H9 (cell line): ENCODE measurements around the gene KIF23. TPM values are rescaled to one million over a fixed set of nuclear protein-coding genes. Genes with fewer than 3 reads are reported as not detected.

Experiments
- DNase-seq: peaks from one replicate; pipeline ENCODE4 v3.0.0-alpha.2; 2017
- H2AFZ ChIP-seq: one replicate; pipeline ENCODE4 v1.6.1; 2013; ENCODE audit warnings: mild to moderate bottlenecking, low read length, control low read depth, moderate library complexity
- H2AK5ac ChIP-seq: 2 replicates; pipeline ENCODE4 v1.6.1; 2013; ENCODE audit warnings: low read length, control low read depth, mixed read lengths; ENCODE audit not compliant: insufficient read length
- H2BK120ac ChIP-seq: one replicate; pipeline ENCODE4 v1.6.1; 2013; ENCODE audit warnings: low read depth, mild to moderate bottlenecking, low read length, control low read depth, inconsistent platforms; ENCODE audit not compliant: poor library complexity, severe bottlenecking
- H2BK12ac ChIP-seq: 2 replicates; pipeline ENCODE4 v1.6.1; 2013; ENCODE audit warnings: low read length, control low read depth, mixed read lengths, low read depth; ENCODE audit not compliant: insufficient read length
- H2BK15ac ChIP-seq: 2 replicates; pipeline ENCODE4 v1.6.1; 2013; ENCODE audit warnings: low read depth, low read length, control low read depth
- H2BK20ac ChIP-seq: one replicate; pipeline ENCODE4 v1.6.1; 2013; ENCODE audit warnings: low read depth, mild to moderate bottlenecking, low read length, control low read depth, inconsistent platforms; ENCODE audit not compliant: poor library complexity, severe bottlenecking
- H2BK5ac ChIP-seq: 2 replicates; pipeline ENCODE4 v1.6.1; 2013; ENCODE audit warnings: low read length, control low read depth, mixed read lengths; ENCODE audit not compliant: insufficient read length
- H3K14ac ChIP-seq: 2 replicates; pipeline ENCODE4 v1.6.1; 2013; ENCODE audit warnings: low read length, control low read depth; ENCODE audit not compliant: insufficient read depth
- H3K18ac ChIP-seq: 2 replicates; pipeline ENCODE4 v1.6.1; 2013; ENCODE audit warnings: low read depth, mild to moderate bottlenecking, mixed read lengths, low read length, control low read depth; ENCODE audit not compliant: insufficient read length
- H3K23ac ChIP-seq: 2 replicates; pipeline ENCODE4 v1.6.1; 2013; ENCODE audit warnings: low read length, control low read depth, mixed read lengths, low read depth; ENCODE audit not compliant: insufficient read length
- H3K23me2 ChIP-seq: 2 replicates; pipeline ENCODE4 v1.6.1; 2013; ENCODE audit warnings: low read depth, mild to moderate bottlenecking, mixed read lengths, low read length, control low read depth; ENCODE audit not compliant: insufficient read length, poor library complexity, severe bottlenecking
- H3K27ac ChIP-seq: 2 replicates; pipeline ENCODE4 v1.5.1; 2013; ENCODE audit warnings: low read length, control low read depth, mixed read lengths, low read depth; ENCODE audit not compliant: insufficient read length
- H3K27me3 ChIP-seq: 2 replicates; pipeline ENCODE4 v1.6.1; 2013; ENCODE audit warnings: low read length, control low read depth, inconsistent platforms; ENCODE audit not compliant: insufficient read depth
- H3K4ac ChIP-seq: 2 replicates; pipeline ENCODE4 v1.6.1; 2013; ENCODE audit warnings: low read depth, mild to moderate bottlenecking, control low read depth, inconsistent platforms, low read length, moderate library complexity
- H3K4me1 ChIP-seq: 2 replicates; pipeline ENCODE4 v1.6.1; 2013; ENCODE audit warnings: low read length, control low read depth, inconsistent platforms; ENCODE audit not compliant: insufficient read depth
- H3K4me2 ChIP-seq: 2 replicates; pipeline ENCODE4 v1.6.1; 2013; ENCODE audit warnings: low read length, control low read depth, mixed read lengths; ENCODE audit not compliant: insufficient read length, insufficient read depth
- H3K56ac ChIP-seq: 2 replicates; pipeline ENCODE4 v1.6.1; 2013; ENCODE audit warnings: low read depth, mild to moderate bottlenecking, mixed read lengths, low read length, control low read depth; ENCODE audit not compliant: insufficient read length
- H3K79me1 ChIP-seq: 2 replicates; pipeline ENCODE4 v1.6.1; 2013; ENCODE audit warnings: low read depth, mild to moderate bottlenecking, moderate library complexity, low read length, control low read depth, inconsistent platforms; ENCODE audit not compliant: insufficient read depth, poor library complexity, severe bottlenecking
- H3K79me2 ChIP-seq: 2 replicates; pipeline ENCODE4 v1.6.1; 2013; ENCODE audit warnings: low read length, control low read depth, inconsistent platforms; ENCODE audit not compliant: insufficient read depth
- H3K9ac ChIP-seq: 2 replicates; pipeline ENCODE4 v1.6.1; 2013; ENCODE audit warnings: low read length, control low read depth, mixed read lengths; ENCODE audit not compliant: insufficient read length; ENCODE audit errors: extremely low read depth
- H3K9me3 ChIP-seq: one replicate; pipeline ENCODE4 v1.6.1; 2013; ENCODE audit warnings: low read depth, low read length, inconsistent platforms; ENCODE audit not compliant: control insufficient read depth
- H3T11ph ChIP-seq: one replicate; pipeline ENCODE4 v1.6.1; 2013; ENCODE audit warnings: mild to moderate bottlenecking, low read length, control low read depth, inconsistent platforms
- H4K20me1 ChIP-seq: one replicate; pipeline ENCODE4 v1.6.1; 2013; ENCODE audit not compliant: control insufficient read depth, insufficient read length, insufficient read depth
- H4K5ac ChIP-seq: 2 replicates; pipeline ENCODE4 v1.6.1; 2013; ENCODE audit warnings: low read depth, mild to moderate bottlenecking, mixed read lengths, low read length, control low read depth; ENCODE audit not compliant: insufficient read length
- H4K8ac ChIP-seq: replicated peaks from 2 replicates; pipeline ENCODE4 v1.6.1; 2013; ENCODE audit warnings: low read length, control low read depth, mixed read lengths, low read depth; ENCODE audit not compliant: insufficient read length
- H4K91ac ChIP-seq: 2 replicates; pipeline ENCODE4 v1.6.1; 2013; ENCODE audit warnings: low read depth, mild to moderate bottlenecking, moderate library complexity, mixed read lengths, low read length, control low read depth; ENCODE audit not compliant: insufficient read length
- H3K27ac Mint-ChIP-seq, 3 experiments: 2 replicates in 2 of 3; 3 replicates in 1 of 3; pipeline ENCODE4 v1.8.0; 2020 to 2021; ENCODE audit warnings: mixed read lengths in 3 of 3, mild to moderate bottlenecking in 1 of 3, moderate library complexity in 1 of 3
- H3K27me3 Mint-ChIP-seq: 2 replicates; pipeline ENCODE4 v1.8.0; 2021; ENCODE audit warnings: low read depth, mild to moderate bottlenecking, moderate library complexity, mixed read lengths
- H3K36me3 Mint-ChIP-seq, 3 experiments: 2 replicates in 2 of 3; 3 replicates in 1 of 3; pipeline ENCODE4 v1.8.0; 2020 to 2021; ENCODE audit warnings: low read depth in 3 of 3, mixed read lengths in 3 of 3; ENCODE audit not compliant: insufficient read depth in 1 of 3
- H3K4me1 Mint-ChIP-seq, 2 experiments: 2 replicates each; pipeline ENCODE4 v1.8.0; 2020; ENCODE audit warnings: mixed read lengths in 2 of 2
- H3K4me3 Mint-ChIP-seq, 2 experiments: 2 replicates in 1 of 2; 3 replicates in 1 of 2; pipeline ENCODE4 v1.8.0; 2020 to 2021; ENCODE audit warnings: mild to moderate bottlenecking in 2 of 2, mixed read lengths in 2 of 2, moderate library complexity in 1 of 2
- H3K9me3 Mint-ChIP-seq, 2 experiments: 2 replicates in 1 of 2; 3 replicates in 1 of 2; pipeline ENCODE4 v1.8.0; 2020; ENCODE audit warnings: mild to moderate bottlenecking in 2 of 2, mixed read lengths in 2 of 2, moderate library complexity in 1 of 2
- CTCF ChIP-seq: fragments of 200-600 bp; sonication (generic); conservative IDR thresholded peaks from 3 replicates; pipeline ENCODE4 v1.8.0; 2021; ENCODE audit warnings: antibody characterized with exemption, mild to moderate bottlenecking
- WGBS: extraction: QIAGEN DNeasy Blood & Tissue Kit; methylation state at CpG from one replicate; pipeline ENCODE4 v1.1.7; 2013; ENCODE audit warnings: missing lambda C conversion rate, low lambda C conversion rate, mixed read lengths; ENCODE audit not compliant: insufficient read length; ENCODE audit errors: extremely low coverage; 5-methylcytosine and 5-hydroxymethylcytosine counted together
- total RNA-seq: library from RNA; stranded (reverse); gene quantifications from 2 replicates; pipeline ENCODE4 v1.2.1, GENCODE V29; 2021

Gene KIF23
- total RNA-seq, 1 experiment from 2014 or later: 55.4 TPM

- Histone ChIP-seq H3K18ac (no peak overlapping the region), H3K4me2 (no peak overlapping the region), H2BK5ac (no peak overlapping the region), H2AK5ac (no peak overlapping the region), H3K56ac (no peak overlapping the region), H2BK120ac (no peak overlapping the region), H2BK12ac (no peak overlapping the region), H2AFZ (no peak overlapping the region), H3K9me3 (no peaks in the 10 kb centered on the region), H2BK15ac (no peak overlapping the region), H2BK20ac (no peak overlapping the region), H4K8ac (no peak overlapping the region), H3K79me2 (peaks cover 4% of the 10 kb centered on the region; the same call in 1 of the 2 replicates), H3K14ac (no peak overlapping the region), H3K23me2 (no peaks in the 10 kb centered on the region), H4K20me1 (no peaks in the 10 kb centered on the region), H3K27me3 (no peaks in the 10 kb centered on the region), H3K23ac (no peak overlapping the region), H3K4ac (no peak overlapping the region), H3T11ph (no peak overlapping the region), H3K4me1 (no peaks in the 10 kb centered on the region), H3K79me1 (no peaks in the 10 kb centered on the region), H3K9ac (no peak overlapping the region), H4K5ac (no peak overlapping the region), H3K27ac (no peak overlapping the region), H4K91ac (no peak overlapping the region)
- Mint-ChIP-seq H3K4me1 (peaks cover 5 to 7% of the 10 kb centered on the region in 2 experiments; a peak in 3 of 4 replicates), H3K4me3 (no peak overlapping the region), H3K36me3 (no peaks in the 10 kb centered on the region), H3K27ac (no peak overlapping the region), H3K9me3 (no peaks in the 10 kb centered on the region; a peak in 1 of 5 replicates), H3K27me3 (no peaks in the 10 kb centered on the region)
- peak; percentile 51 for DNase-seq
- peak; percentile 48; the same call in 2 of the 3 replicates for TF ChIP-seq CTCF
- WGBS: no CpG with 5 or more reads among the region's 9 CpGs
These were observed 3.8 kb upstream of the KIF23 start for GRCh38 chr15:69410248-69410874.
